Endothelial cell of umbilical vein (primary cell): ENCODE measurements around the gene PHC1.
"Not testable (repeated sequence)": the region's sequence is repeated elsewhere in the genome, so short reads cannot be mapped to it uniquely, and the experiment has no call there.

ENCODE experiments used
- CTCF ChIP-seq, 2 donors: IDR thresholded peaks; 1 replicate in 1 of 2; 2 replicates in 1 of 2; pipeline ENCODE4 v1.5.1; 2011; ENCODE audit warnings: low read length in 2 of 2, mild to moderate bottlenecking in 2 of 2, moderate library complexity in 2 of 2, control low read depth in 1 of 2, inconsistent platforms in 1 of 2, low read depth in 1 of 2; ENCODE audit not compliant: insufficient read depth in 1 of 2; ENCODE audit errors: extremely low read depth in 1 of 2
- EZH2 ChIP-seq: IDR thresholded peaks from 2 replicates; pipeline ENCODE4 v1.6.1; 2012; ENCODE audit warnings: borderline replicate concordance, low read depth, mild to moderate bottlenecking, moderate library complexity, low read length, inconsistent platforms; ENCODE audit not compliant: severe bottlenecking
- JUN ChIP-seq: IDR thresholded peaks from 2 replicates; pipeline ENCODE4 v1.6.1; 2011; ENCODE audit warnings: borderline replicate concordance, low read depth; ENCODE audit not compliant: insufficient read length, insufficient read depth
- MAX ChIP-seq: IDR thresholded peaks from 2 replicates; pipeline ENCODE4 v1.6.1; 2011; ENCODE audit not compliant: insufficient read depth, insufficient read length
- POLR2A ChIP-seq: IDR thresholded peaks from 2 replicates; pipeline ENCODE4 v1.6.1; 2012; ENCODE audit warnings: low read depth, mild to moderate bottlenecking, control low read depth, low read length
- POLR2AphosphoS5 ChIP-seq: IDR thresholded peaks from 2 replicates; pipeline ENCODE4 v1.6.1; 2012; ENCODE audit warnings: low read depth, mild to moderate bottlenecking, control low read depth, low read length, moderate library complexity; ENCODE audit not compliant: insufficient read depth

GRCh38 chr12:8930655-8931323 lies 16.5 kb downstream of the PHC1 start:
- TF ChIP-seq CTCF (IDR thresholded peaks at IDR 0.05; ENCODE audit: extremely low read depth in 1 of 2, insufficient read depth in 1 of 2, low read depth in 1 of 2, low read length in 2 of 2); POLR2AphosphoS5; EZH2; POLR2A; JUN; MAX: not testable (repeated sequence)
